SK-N-SH (cell line): ENCODE measurements around the gene TOMM40L. TPM values are rescaled to one million over a fixed set of nuclear protein-coding genes. Genes with fewer than 3 reads are reported as not detected.

ENCODE experiments used
- CTCF ChIA-PET: fragments of 300-600, 350-600 bp; formaldehyde crosslinking; extraction: SDS; loops from one replicate; lab custom pipeline; 2021; lab: Yijun Ruan, JAX
- POLR2A ChIA-PET: fragments of 350-600 bp; sonication (Branson Sonifier 250); formaldehyde crosslinking; extraction: SDS; loops from one replicate; lab custom pipeline; 2020; ENCODE audit warnings: antibody characterized with exemption, inconsistent platforms; lab: Yijun Ruan, JAX
- DNase-seq: peaks from one replicate; pipeline ENCODE4 v3.0.0; 2012
- H2AFZ ChIP-seq: fragments of 200-600 bp; sonication (generic); 2 replicates; pipeline ENCODE4 v1.8.1; 2016; ENCODE audit warnings: antibody characterized with exemption, mild to moderate bottlenecking, low read depth
- H3F3A ChIP-seq: fragments of 200-600 bp; sonication (generic); replicated peaks from 2 replicates; pipeline ENCODE3; 2016; ENCODE audit warnings: antibody characterized with exemption, mild to moderate bottlenecking; ENCODE audit not compliant: insufficient read depth
- H3K27ac ChIP-seq, 2 experiments: fragments of 200-500 bp in 1 of 2; fragments of 200-600 bp in 1 of 2; sonication (Bioruptor generic) in 1 of 2; sonication (generic), shearing (Covaris generic) in 1 of 2; 2 replicates each; pipeline versions ENCODE4 v1.5.1 to v1.6.1; 2014 to 2016; ENCODE audit warnings: low read depth in 2 of 2, inconsistent platforms in 1 of 2, low read length in 1 of 2, mild to moderate bottlenecking in 1 of 2, mixed read lengths in 1 of 2
- H3K27me3 ChIP-seq: fragments of 200-600 bp; sonication (generic), shearing (Covaris generic); 2 replicates; pipeline ENCODE4 v1.6.1; 2016; ENCODE audit warnings: mixed run types; ENCODE audit not compliant: insufficient read depth
- H3K36me3 ChIP-seq, 2 experiments: fragments of 200-500 bp in 1 of 2; fragments of 200-600 bp in 1 of 2; sonication (Bioruptor generic) in 1 of 2; sonication (generic) in 1 of 2; replicated peaks in 1 of 2; 2 replicates each; pipeline versions ENCODE3 to v1.5.1; 2014 to 2016; ENCODE audit warnings: low read length in 1 of 2, mild to moderate bottlenecking in 1 of 2; ENCODE audit not compliant: insufficient read depth in 2 of 2, control insufficient read depth in 1 of 2
- H3K4me1 ChIP-seq, 2 experiments: fragments of 200-500 bp in 1 of 2; fragments of 200-600 bp in 1 of 2; sonication (Bioruptor generic) in 1 of 2; sonication (generic), shearing (Covaris generic) in 1 of 2; 2 replicates each; pipeline versions ENCODE4 v1.5.1 to v1.6.1; 2014 to 2016; ENCODE audit warnings: low read depth in 1 of 2, low read length in 1 of 2, mixed run types in 1 of 2; ENCODE audit not compliant: insufficient read depth in 2 of 2, control insufficient read depth in 1 of 2
- H3K4me2 ChIP-seq: fragments of 200-600 bp; sonication (generic), shearing (Covaris generic); 2 replicates; pipeline ENCODE4 v1.6.1; 2017; ENCODE audit warnings: mixed run types
- H3K4me3 ChIP-seq, 2 experiments: fragments of 200-500 bp in 1 of 2; fragments of 200-600 bp in 1 of 2; sonication (Bioruptor generic) in 1 of 2; sonication (generic), shearing (Covaris generic) in 1 of 2; 2 replicates each; pipeline versions ENCODE4 v1.5.1 to v1.8.1; 2014 to 2016; ENCODE audit warnings: low read depth in 2 of 2, inconsistent platforms in 1 of 2, low read length in 1 of 2, mild to moderate bottlenecking in 1 of 2, mixed read lengths in 1 of 2, moderate library complexity in 1 of 2
- H3K79me2 ChIP-seq: fragments of 200-600 bp; sonication (generic); 2 replicates; pipeline ENCODE4 v1.8.1; 2017; ENCODE audit warnings: mild to moderate bottlenecking; ENCODE audit not compliant: insufficient read depth
- H3K9ac ChIP-seq: fragments of 200-600 bp; sonication (generic); 2 replicates; pipeline ENCODE4 v1.6.1; 2017; ENCODE audit warnings: mixed run types
- H3K9me2 ChIP-seq: fragments of 200-600 bp; sonication (generic); 2 replicates; pipeline ENCODE4 v1.6.1; 2017; ENCODE audit warnings: mixed run types
- H3K9me3 ChIP-seq: fragments of 200-600 bp; sonication (generic); 2 replicates; pipeline ENCODE4 v1.6.1; 2017; ENCODE audit warnings: mixed run types, mild to moderate bottlenecking, moderate library complexity
- H4K20me1 ChIP-seq: fragments of 200-600 bp; sonication (generic); 2 replicates; pipeline ENCODE4 v1.6.1; 2017; ENCODE audit warnings: mild to moderate bottlenecking, mixed run types; ENCODE audit not compliant: insufficient read depth
- ELF1 ChIP-seq: IDR thresholded peaks from 2 replicates; pipeline ENCODE4 v1.4.0; 2012
- FOXM1 ChIP-seq: IDR thresholded peaks from 2 replicates; pipeline ENCODE4 v1.4.0; 2012; ENCODE audit warnings: low read depth, mild to moderate bottlenecking
- JUND ChIP-seq: IDR thresholded peaks from 2 replicates; pipeline ENCODE4 v1.4.0; 2012
- MXI1 ChIP-seq: IDR thresholded peaks from 2 replicates; pipeline ENCODE4 v1.6.1; 2012; ENCODE audit warnings: mild to moderate bottlenecking, low read depth, low read length, improper control_type of control experiment
- NFIC ChIP-seq: IDR thresholded peaks from 2 replicates; pipeline ENCODE4 v1.4.0; 2012; ENCODE audit warnings: borderline replicate concordance
- POLR2AphosphoS5 ChIP-seq: IDR thresholded peaks from 2 replicates; pipeline ENCODE4 v1.6.1; 2012; ENCODE audit warnings: low read depth, low read length
- REST ChIP-seq: IDR thresholded peaks from 2 replicates; pipeline ENCODE4 v1.6.1; 2012; ENCODE audit warnings: mild to moderate bottlenecking, low read depth, low read length, moderate library complexity
- ZBTB33 ChIP-seq: IDR thresholded peaks from 2 replicates; pipeline ENCODE4 v1.4.0; 2012; ENCODE audit warnings: low read depth, borderline replicate concordance
- WGBS: methylation state at CpG from one replicate; pipeline ENCODE4 v1.1.6; 2017; ENCODE audit warnings: low lambda C conversion rate; 5-methylcytosine and 5-hydroxymethylcytosine counted together
- polyA plus RNA-seq, 3 experiments: library from polyadenylated mRNA; depleted of rRNA; stranded (reverse); fragments of >200 nt; gene quantifications; 2 replicates each; pipeline ENCODE4 v1.2.3, GENCODE V29; 2012
- TF ChIP-seq, protein P1 (sequence below): fragments of 150-350 bp; IDR thresholded peaks from 2 replicates; pipeline ENCODE4 v1.6.1; 2017; ENCODE audit warnings: antibody characterized with exemption, low read length, low read depth, borderline replicate concordance
- TF ChIP-seq, protein P2 (sequence below): IDR thresholded peaks from 2 replicates; pipeline ENCODE4 v1.4.0; 2012; ENCODE audit warnings: low read depth
- TF ChIP-seq, protein P3 (sequence below): IDR thresholded peaks from 2 replicates; pipeline ENCODE4; 2012

Gene TOMM40L
- polyA plus RNA-seq, 1 of the 3 experiments (the other 2 are of a cell fraction), result 9.7 TPM

DNA sequence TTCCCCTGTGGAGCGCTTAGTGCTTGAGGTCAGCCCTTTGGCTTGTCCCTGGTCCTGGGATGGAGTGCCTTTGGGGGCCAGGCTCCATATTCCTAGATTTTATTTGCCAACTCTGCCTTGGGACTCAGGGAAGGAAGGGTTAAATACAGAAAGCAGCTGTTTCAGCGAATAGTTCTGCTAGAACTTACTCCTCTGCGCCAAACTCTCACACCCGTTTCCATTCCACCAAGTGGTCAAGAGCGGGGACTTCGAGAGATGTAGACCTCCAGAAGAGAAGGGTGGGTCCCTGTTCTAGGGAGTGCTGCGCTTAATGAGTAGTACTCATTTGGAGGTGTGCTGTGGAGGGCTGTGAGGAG, 704 bp upstream of the TOMM40L start:
- CTCF ChIA-PET, result interaction anchor here (1.0 to 6.2 kb wide), 18 partner anchors 8 to 165 kb away, joined by 3 to 78 read pairs (median 12); partner anchors contain the start of genes ADAMTS4, B4GALT3, FCER1G and NDUFS2
- Histone ChIP-seq H3K4me1 (peaks cover 8 to 21% of the 10 kb centered on the region in 2 experiments; a peak in 3 of 4 replicates), H3K36me3 (peaks cover 0 to 19% of the 10 kb centered on the region in 2 experiments), H3K9me3 (no peaks in the 10 kb centered on the region), H3K4me3 (no peak overlapping the region), H3K4me2 (no peak overlapping the region; the same call in 1 of the 2 replicates), H3F3A (peaks cover 14% of the 10 kb centered on the region), H3K79me2 (no peaks in the 10 kb centered on the region), H3K27me3 (no peaks in the 10 kb centered on the region), H4K20me1 (no peaks in the 10 kb centered on the region), H2AFZ (peak overlapping the region; percentile 69), H3K9me2 (no peaks in the 10 kb centered on the region), H3K9ac (no peak overlapping the region), H3K27ac (peak overlapping the region in 1 of 2 experiments; percentile 67; a peak in 3 of 4 replicates)
- POLR2A ChIA-PET, result interaction anchor here (0.6 to 2.2 kb wide), 6 partner anchors 23 to 165 kb away, joined by 3 to 19 read pairs (median 4); partner anchors contain the start of genes ADAMTS4 and NDUFS2
- DNase-seq, result no peak
- WGBS, result 89% methylated on average over 7 of the region's 7 CpGs
- TF ChIP-seq MXI1 (no peak), ELF1 (no peak), REST (no peak), ZBTB33 (no peak), POLR2AphosphoS5 (no peak), JUND (no peak), NFIC (no peak), FOXM1 (no peak)
- TF ChIP-seq, protein P1, sequence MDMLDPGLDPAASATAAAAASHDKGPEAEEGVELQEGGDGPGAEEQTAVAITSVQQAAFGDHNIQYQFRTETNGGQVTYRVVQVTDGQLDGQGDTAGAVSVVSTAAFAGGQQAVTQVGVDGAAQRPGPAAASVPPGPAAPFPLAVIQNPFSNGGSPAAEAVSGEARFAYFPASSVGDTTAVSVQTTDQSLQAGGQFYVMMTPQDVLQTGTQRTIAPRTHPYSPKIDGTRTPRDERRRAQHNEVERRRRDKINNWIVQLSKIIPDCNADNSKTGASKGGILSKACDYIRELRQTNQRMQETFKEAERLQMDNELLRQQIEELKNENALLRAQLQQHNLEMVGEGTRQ, result no peak
- TF ChIP-seq, protein P2, sequence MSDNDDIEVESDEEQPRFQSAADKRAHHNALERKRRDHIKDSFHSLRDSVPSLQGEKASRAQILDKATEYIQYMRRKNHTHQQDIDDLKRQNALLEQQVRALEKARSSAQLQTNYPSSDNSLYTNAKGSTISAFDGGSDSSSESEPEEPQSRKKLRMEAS, result no peak
- TF ChIP-seq, protein P3, sequence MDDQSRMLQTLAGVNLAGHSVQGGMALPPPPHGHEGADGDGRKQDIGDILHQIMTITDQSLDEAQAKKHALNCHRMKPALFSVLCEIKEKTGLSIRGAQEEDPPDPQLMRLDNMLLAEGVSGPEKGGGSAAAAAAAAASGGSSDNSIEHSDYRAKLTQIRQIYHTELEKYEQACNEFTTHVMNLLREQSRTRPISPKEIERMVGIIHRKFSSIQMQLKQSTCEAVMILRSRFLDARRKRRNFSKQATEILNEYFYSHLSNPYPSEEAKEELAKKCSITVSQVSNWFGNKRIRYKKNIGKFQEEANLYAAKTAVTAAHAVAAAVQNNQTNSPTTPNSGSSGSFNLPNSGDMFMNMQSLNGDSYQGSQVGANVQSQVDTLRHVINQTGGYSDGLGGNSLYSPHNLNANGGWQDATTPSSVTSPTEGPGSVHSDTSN, result no peak
